ENCODE measurements around the gene DSG2.

GRCh38 chr18:31491586-31491985, 6.4 kb upstream of the DSG2 start:
- no peak for TF ChIP-seq POLR2A (IDR thresholded peaks at IDR 0.05)
- TF ChIP-seq, protein P1, sequence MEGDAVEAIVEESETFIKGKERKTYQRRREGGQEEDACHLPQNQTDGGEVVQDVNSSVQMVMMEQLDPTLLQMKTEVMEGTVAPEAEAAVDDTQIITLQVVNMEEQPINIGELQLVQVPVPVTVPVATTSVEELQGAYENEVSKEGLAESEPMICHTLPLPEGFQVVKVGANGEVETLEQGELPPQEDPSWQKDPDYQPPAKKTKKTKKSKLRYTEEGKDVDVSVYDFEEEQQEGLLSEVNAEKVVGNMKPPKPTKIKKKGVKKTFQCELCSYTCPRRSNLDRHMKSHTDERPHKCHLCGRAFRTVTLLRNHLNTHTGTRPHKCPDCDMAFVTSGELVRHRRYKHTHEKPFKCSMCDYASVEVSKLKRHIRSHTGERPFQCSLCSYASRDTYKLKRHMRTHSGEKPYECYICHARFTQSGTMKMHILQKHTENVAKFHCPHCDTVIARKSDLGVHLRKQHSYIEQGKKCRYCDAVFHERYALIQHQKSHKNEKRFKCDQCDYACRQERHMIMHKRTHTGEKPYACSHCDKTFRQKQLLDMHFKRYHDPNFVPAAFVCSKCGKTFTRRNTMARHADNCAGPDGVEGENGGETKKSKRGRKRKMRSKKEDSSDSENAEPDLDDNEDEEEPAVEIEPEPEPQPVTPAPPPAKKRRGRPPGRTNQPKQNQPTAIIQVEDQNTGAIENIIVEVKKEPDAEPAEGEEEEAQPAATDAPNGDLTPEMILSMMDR (IDR thresholded peaks at IDR 0.05): no peak
